Transverse colon (tissue), 4 donors: Measurements from ENCODE around the gene EMC9.

ENCODE experiments used
- EP300 ChIP-seq: sonication (generic); formaldehyde crosslinking; IDR thresholded peaks from one replicate; pipeline ENCODE4 v1.6.1; 2017; ENCODE audit warnings: antibody characterized with exemption, low read depth
- POLR2A ChIP-seq: fragments of 450-650 bp; IDR thresholded peaks from one replicate; pipeline ENCODE4 v1.6.1; 2016; ENCODE audit warnings: antibody characterized with exemption, mild to moderate bottlenecking, moderate library complexity
- POLR2AphosphoS5 ChIP-seq, 3 donors: sonication (generic); formaldehyde crosslinking; IDR thresholded peaks; one replicate each; pipeline ENCODE4 v1.6.1; 2016; ENCODE audit warnings: antibody characterized with exemption in 3 of 3
- TF ChIP-seq, protein P1 (sequence below), 5 experiments: fragments of 200-600 bp in 3 of 5; fragments of 450-650 bp in 2 of 5; sonication (generic) in 3 of 5; IDR thresholded peaks; 1 replicate in 2 of 5; 2 replicates in 3 of 5; pipeline ENCODE4 v1.5.1; 2016 to 2017; ENCODE audit warnings: antibody characterized with exemption in 5 of 5, inconsistent platforms in 3 of 5, mild to moderate bottlenecking in 2 of 5, moderate library complexity in 1 of 5

DNA sequence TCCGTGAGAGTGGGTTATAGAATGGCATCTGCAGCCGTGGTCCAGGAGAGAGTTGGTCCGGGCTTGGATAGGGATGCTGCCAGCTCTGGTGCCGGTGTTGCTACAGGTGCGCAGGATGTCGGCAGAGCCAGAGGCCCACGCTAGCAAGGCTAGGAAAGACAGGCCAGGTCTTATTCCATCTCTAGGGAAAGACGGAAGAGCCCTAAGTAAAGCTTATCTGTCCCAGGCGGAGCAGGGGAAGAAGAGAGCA is 5.9 kb downstream of the EMC9 start:
- TF ChIP-seq POLR2AphosphoS5 (IDR thresholded peaks at IDR 0.05) = no peak
- TF ChIP-seq, protein P1, sequence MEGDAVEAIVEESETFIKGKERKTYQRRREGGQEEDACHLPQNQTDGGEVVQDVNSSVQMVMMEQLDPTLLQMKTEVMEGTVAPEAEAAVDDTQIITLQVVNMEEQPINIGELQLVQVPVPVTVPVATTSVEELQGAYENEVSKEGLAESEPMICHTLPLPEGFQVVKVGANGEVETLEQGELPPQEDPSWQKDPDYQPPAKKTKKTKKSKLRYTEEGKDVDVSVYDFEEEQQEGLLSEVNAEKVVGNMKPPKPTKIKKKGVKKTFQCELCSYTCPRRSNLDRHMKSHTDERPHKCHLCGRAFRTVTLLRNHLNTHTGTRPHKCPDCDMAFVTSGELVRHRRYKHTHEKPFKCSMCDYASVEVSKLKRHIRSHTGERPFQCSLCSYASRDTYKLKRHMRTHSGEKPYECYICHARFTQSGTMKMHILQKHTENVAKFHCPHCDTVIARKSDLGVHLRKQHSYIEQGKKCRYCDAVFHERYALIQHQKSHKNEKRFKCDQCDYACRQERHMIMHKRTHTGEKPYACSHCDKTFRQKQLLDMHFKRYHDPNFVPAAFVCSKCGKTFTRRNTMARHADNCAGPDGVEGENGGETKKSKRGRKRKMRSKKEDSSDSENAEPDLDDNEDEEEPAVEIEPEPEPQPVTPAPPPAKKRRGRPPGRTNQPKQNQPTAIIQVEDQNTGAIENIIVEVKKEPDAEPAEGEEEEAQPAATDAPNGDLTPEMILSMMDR (IDR thresholded peaks at IDR 0.05) = no peak
- no peak for TF ChIP-seq EP300
- no peak for TF ChIP-seq POLR2A
